HG03439 (cell line): Measurements from ENCODE around the gene PEX12.
"Not testable (repeated sequence)": the region's sequence is repeated elsewhere in the genome, so short reads cannot be mapped to it uniquely, and the experiment has no call there.

Experiments used
- ATAC-seq: cut with Tn5 transposase; IDR thresholded peaks from one replicate; pipeline ENCODE4 v1.9.1; 2021; ENCODE audit warnings: mild to moderate bottlenecking, moderate library complexity; ENCODE audit not compliant: unreplicated experiment

PEX12 gene

GRCh38 chr17:35537601-35538141 is 40.7 kb downstream of the PEX12 start, which contains the start of gene SLFN12L:
TSS of gene SLFN12L (minus strand) at chr17:35537678. CDS start at chr17:35522364, 15,314 bp downstream.
- ATAC-seq, result no peak

- no peak for ATAC-seq
Observed at GRCh38 chr17:35536664-35537171, 41.7 kb downstream of the PEX12 start.

- not testable (repeated sequence) for ATAC-seq
Observed at GRCh38 chr17:35535406-35535805, 43.0 kb downstream of the PEX12 start.

- ATAC-seq, result no peak
Observed at GRCh38 chr17:35534576-35535093, 43.7 kb downstream of the PEX12 start.

GRCh38 chr17:35531160-35531559 is 47.2 kb downstream of the PEX12 start:
- no peak for ATAC-seq

- no peak for ATAC-seq
Observed at GRCh38 chr17:35529866-35530265, 48.5 kb downstream of the PEX12 start.

GRCh38 chr17:35529326-35529725 is 49.0 kb downstream of the PEX12 start:
- not testable (repeated sequence) for ATAC-seq
